Vagina (tissue), 2 donors: ENCODE data around the gene FAM53B. TPM values are rescaled to one million over a fixed set of nuclear protein-coding genes. Genes with fewer than 3 reads are reported as not detected.

Experiments
- DNase-seq, 2 donors: peaks; one replicate each; pipeline ENCODE4 v3.0.0-alpha.2; 2017; ENCODE audit errors: extremely low spot score in 2 of 2
- H3K27ac ChIP-seq: fragments of 200-600 bp; sonication (generic); one replicate; pipeline ENCODE4 v1.5.1; 2019
- H3K27me3 ChIP-seq: fragments of 200-600 bp; sonication (generic); one replicate; pipeline ENCODE4 v1.5.1; 2019
- H3K36me3 ChIP-seq, 2 donors: fragments of 200-600 bp; sonication (generic); one replicate each; pipeline ENCODE4 v1.5.1; 2017 to 2019
- H3K4me1 ChIP-seq: fragments of 200-600 bp; sonication (generic); one replicate; pipeline ENCODE4 v1.5.1; 2019
- H3K4me3 ChIP-seq, 2 donors: fragments of 200-600 bp; sonication (generic); 1 replicate in 1 of 2; 2 replicates in 1 of 2; pipeline ENCODE4 v1.5.1; 2016 to 2019
- H3K9me3 ChIP-seq: fragments of 200-600 bp; sonication (generic); one replicate; pipeline ENCODE4 v1.5.1; 2019
- CTCF ChIP-seq, 3 experiments: fragments of 450-650 bp in 2 of 3; fragments of 200-600 bp in 1 of 3; sonication (generic) in 1 of 3; IDR thresholded peaks; one replicate each; pipeline ENCODE4 v1.5.1; 2017 to 2019; ENCODE audit warnings: antibody characterized with exemption in 3 of 3, mild to moderate bottlenecking in 2 of 3, moderate library complexity in 2 of 3
- POLR2A ChIP-seq, 2 donors: fragments of 450-650 bp; IDR thresholded peaks; one replicate each; pipeline ENCODE4 v1.6.1; 2017; ENCODE audit warnings: antibody characterized with exemption in 2 of 2, mild to moderate bottlenecking in 2 of 2, moderate library complexity in 2 of 2
- POLR2AphosphoS5 ChIP-seq, 2 donors: sonication (generic); formaldehyde crosslinking; IDR thresholded peaks; one replicate each; pipeline ENCODE4 v1.9.0; 2017; ENCODE audit warnings: antibody characterized with exemption in 2 of 2, mild to moderate bottlenecking in 2 of 2, low read depth in 1 of 2; ENCODE audit not compliant: insufficient read depth in 1 of 2
- intact Hi-C: fragments of 100-400 bp; cut with DNase I; formaldehyde crosslinking; loops from one replicate; pipeline ENCODE4 v1.15.1; 2023
- total RNA-seq: library from RNA; depleted of rRNA; stranded (reverse); fragments of >200 nt; gene quantifications from one replicate; pipeline ENCODE4 v1.2.3, GENCODE V29; 2016

The FAM53B gene
- total RNA-seq, 1 donor from 2014 or later, result 35.1 TPM

- TF ChIP-seq POLR2A (IDR thresholded peaks at IDR 0.05), result no peak
- no peak for TF ChIP-seq POLR2AphosphoS5 (IDR thresholded peaks at IDR 0.05; ENCODE audit: insufficient read depth in 1 of 2, low read depth in 1 of 2)
- no peak for TF ChIP-seq CTCF (IDR thresholded peaks at IDR 0.05)
- Histone ChIP-seq H3K4me3 (no peak overlapping the region), H3K9me3 (no peaks in the 10 kb centered on the region), H3K36me3 (peaks cover 0 to 7% of the 10 kb centered on the region in 2 donors), H3K27me3 (no peaks in the 10 kb centered on the region), H3K27ac (no peak overlapping the region), H3K4me1 (peaks cover 50% of the 10 kb centered on the region)
- no peak for DNase-seq
- intact Hi-C loops, result no loop called here
Observed at GRCh38 chr10:124616836-124617130, 127.4 kb downstream of the FAM53B start.

- no peak for DNase-seq
- no peaks in the 10 kb centered on the region for H3K27me3 ChIP-seq
- no peak overlapping the region for H3K4me3 ChIP-seq
- peaks cover 0 to 7% of the 10 kb centered on the region in 2 donors for H3K36me3 ChIP-seq
- intact Hi-C loops, result no loop called here
- no peak overlapping the region for H3K27ac ChIP-seq
- no peaks in the 10 kb centered on the region for H3K9me3 ChIP-seq
- TF ChIP-seq POLR2AphosphoS5 (IDR thresholded peaks at IDR 0.05; ENCODE audit: insufficient read depth in 1 of 2, low read depth in 1 of 2), result no peak
- TF ChIP-seq CTCF (IDR thresholded peaks at IDR 0.05), result no peak
- no peak for TF ChIP-seq POLR2A (IDR thresholded peaks at IDR 0.05)
- H3K4me1 ChIP-seq, result peaks cover 48% of the 10 kb centered on the region
Observed at GRCh38 chr10:124616040-124616835, 127.9 kb downstream of the FAM53B start.

GRCh38 chr10:124615259-124615658 lies 128.9 kb downstream of the FAM53B start:
- DNase-seq, result no peak
- H3K27ac ChIP-seq, result no peak overlapping the region
- peaks cover 0 to 7% of the 10 kb centered on the region in 2 donors for H3K36me3 ChIP-seq
- H3K9me3 ChIP-seq, result no peaks in the 10 kb centered on the region
- intact Hi-C loops, result no loop called here
- no peaks in the 10 kb centered on the region for H3K27me3 ChIP-seq
- peaks cover 39% of the 10 kb centered on the region for H3K4me1 ChIP-seq
- H3K4me3 ChIP-seq, result no peak overlapping the region
- TF ChIP-seq POLR2A (IDR thresholded peaks at IDR 0.05) (no peak), POLR2AphosphoS5 (IDR thresholded peaks at IDR 0.05; ENCODE audit: insufficient read depth in 1 of 2, low read depth in 1 of 2) (no peak), CTCF (IDR thresholded peaks at IDR 0.05) (no peak)

- Histone ChIP-seq H3K36me3 (peaks cover 0 to 7% of the 10 kb centered on the region in 2 donors), H3K4me1 (peaks cover 27% of the 10 kb centered on the region), H3K9me3 (no peaks in the 10 kb centered on the region), H3K4me3 (no peak overlapping the region), H3K27me3 (no peaks in the 10 kb centered on the region), H3K27ac (no peak overlapping the region)
- no peak for DNase-seq
- intact Hi-C loops, result no loop called here
- TF ChIP-seq POLR2A (IDR thresholded peaks at IDR 0.05), result no peak
- TF ChIP-seq CTCF (IDR thresholded peaks at IDR 0.05), result no peak
- TF ChIP-seq POLR2AphosphoS5 (IDR thresholded peaks at IDR 0.05; ENCODE audit: insufficient read depth in 1 of 2, low read depth in 1 of 2), result no peak
Observed at GRCh38 chr10:124614003-124614659, 130.0 kb downstream of the FAM53B start.
